ENCODE data around the gene FAM78A. TPM values are rescaled to one million over a fixed set of nuclear protein-coding genes. Genes with fewer than 3 reads are reported as not detected.

FAM78A gene
- total and polyA plus RNA-seq, 2 donors (not counting 1 experiment from before 2014, with no cell fraction given): 42.9 to 58.3 TPM

GRCh38 chr9:131287359-131287758 is 11.0 kb upstream of the FAM78A start:
- H3K4me1 ChIP-seq (ENCODE audit: control insufficient read depth in 2 of 2, insufficient read depth in 2 of 2, low read length in 2 of 2): peaks cover 6 to 12% of the 10 kb centered on the region in 2 donors
- Mint-ChIP-seq H3K4me1 (peaks cover 5% of the 10 kb centered on the region), H3K27me3 (peaks cover under 1% of the 10 kb centered on the region)

GRCh38 chr9:131284856-131285255 is 8.5 kb upstream of the FAM78A start:
- Histone ChIP-seq H2AFZ (ENCODE audit: insufficient read depth, low read depth, low read length, poor library complexity, severe bottlenecking) (no peak overlapping the region), H3K4me1 (ENCODE audit: control insufficient read depth in 2 of 2, insufficient read depth in 2 of 2, low read length in 2 of 2) (peaks cover 10 to 14% of the 10 kb centered on the region in 2 donors), H3K36me3 (replicated peaks in 1 of 2; ENCODE audit: control extremely low read depth in 1 of 2, control insufficient read depth in 1 of 2, extremely low read depth in 1 of 2, insufficient read depth in 2 of 2, low read length in 1 of 2) (no peaks in the 10 kb centered on the region), H3K9ac (ENCODE audit: low read length) (no peak overlapping the region), H3K79me2 (ENCODE audit: control insufficient read depth, insufficient read depth, low read length) (no peaks in the 10 kb centered on the region), H3K27ac (ENCODE audit: low read length in 2 of 2) (no peak overlapping the region), H3K4me3 (ENCODE audit: control extremely low read depth in 1 of 5, extremely low read depth in 1 of 5, insufficient read depth in 1 of 5, low read depth in 2 of 5, low read length in 4 of 5) (no peak overlapping the region), H4K20me1 (ENCODE audit: control insufficient read depth, insufficient read depth, low read length, poor library complexity, severe bottlenecking) (no peaks in the 10 kb centered on the region), H3K4me2 (replicated peaks; ENCODE audit: low read depth, low read length, poor library complexity, severe bottlenecking) (no peak overlapping the region), H3K9me3 (ENCODE audit: control extremely low read depth in 1 of 3, control insufficient read depth in 2 of 3, insufficient read depth in 1 of 3, low read length in 2 of 3) (no peaks in the 10 kb centered on the region), H3K27me3 (replicated peaks in 1 of 4; ENCODE audit: control extremely low read depth in 1 of 4, control insufficient read depth in 3 of 4, insufficient read depth in 4 of 4, low read length in 3 of 4) (peaks cover 0 to 17% (median 5%) of the 10 kb centered on the region in 4 experiments)
- no peak overlapping the region for H3K27ac Mint-ChIP-seq
- CTCF ChIA-PET: interaction anchor here (1.1 kb wide), 1 partner anchor 109 kb away, joined by 3 read pairs; no protein-coding TSS in a partner anchor
- no peak for ATAC-seq (ENCODE audit: low read depth)
- no peaks in the 10 kb centered on the region for H3K9me3 Mint-ChIP-seq (ENCODE audit: insufficient read depth)
- no peak overlapping the region for H3K4me3 Mint-ChIP-seq
- 90% methylated on average over 6 of the region's 6 CpGs for WGBS (ENCODE audit: insufficient coverage)
- peaks cover 11% of the 10 kb centered on the region for H3K4me1 Mint-ChIP-seq
- intact Hi-C loops (cut with micrococcal nuclease): no loop called here
- TF ChIP-seq CTCF (IDR thresholded peaks at IDR 0.05) (no peak), EZH2 (IDR thresholded peaks at IDR 0.05; ENCODE audit: borderline replicate concordance, insufficient read depth, low read depth, low read length, poor library complexity, severe bottlenecking) (no peak)
- POLR2A ChIA-PET: no interaction called here
- DNase-seq: no peak
- H3K27me3 Mint-ChIP-seq: peaks cover 10% of the 10 kb centered on the region

More at GRCh38 chr9:131287359-131287758, 11.0 kb upstream of the FAM78A start:
- Histone ChIP-seq H2AFZ (ENCODE audit: insufficient read depth, low read depth, low read length, poor library complexity, severe bottlenecking) (no peak overlapping the region), H3K9me3 (ENCODE audit: control extremely low read depth in 1 of 3, control insufficient read depth in 2 of 3, insufficient read depth in 1 of 3, low read length in 2 of 3) (no peaks in the 10 kb centered on the region), H3K4me3 (ENCODE audit: control extremely low read depth in 1 of 5, extremely low read depth in 1 of 5, insufficient read depth in 1 of 5, low read depth in 2 of 5, low read length in 4 of 5) (no peak overlapping the region), H3K9ac (ENCODE audit: low read length) (no peak overlapping the region), H3K4me2 (replicated peaks; ENCODE audit: low read depth, low read length, poor library complexity, severe bottlenecking) (no peak overlapping the region), H3K27me3 (replicated peaks in 1 of 4; ENCODE audit: control extremely low read depth in 1 of 4, control insufficient read depth in 3 of 4, insufficient read depth in 4 of 4, low read length in 3 of 4) (peaks cover 0 to 4% (median under 1%) of the 10 kb centered on the region in 4 experiments), H3K36me3 (replicated peaks in 1 of 2; ENCODE audit: control extremely low read depth in 1 of 2, control insufficient read depth in 1 of 2, extremely low read depth in 1 of 2, insufficient read depth in 2 of 2, low read length in 1 of 2) (no peaks in the 10 kb centered on the region), H4K20me1 (ENCODE audit: control insufficient read depth, insufficient read depth, low read length, poor library complexity, severe bottlenecking) (no peaks in the 10 kb centered on the region), H3K27ac (ENCODE audit: low read length in 2 of 2) (no peak overlapping the region), H3K79me2 (ENCODE audit: control insufficient read depth, insufficient read depth, low read length) (no peaks in the 10 kb centered on the region)
- H3K27ac Mint-ChIP-seq: no peak overlapping the region
- CTCF ChIA-PET: interaction anchor here (1.0 kb wide), 1 partner anchor 31 kb away, joined by 3 read pairs; no protein-coding TSS in a partner anchor
- 87% methylated on average over 5 of the region's 6 CpGs for WGBS (ENCODE audit: insufficient coverage)
- intact Hi-C loops (cut with micrococcal nuclease): no loop called here
- H3K4me3 Mint-ChIP-seq: no peak overlapping the region
- POLR2A ChIA-PET: no interaction called here
- DNase-seq (no peak), ATAC-seq (ENCODE audit: low read depth) (no peak)
- H3K9me3 Mint-ChIP-seq (ENCODE audit: insufficient read depth): no peaks in the 10 kb centered on the region
- no peak for TF ChIP-seq CTCF (IDR thresholded peaks at IDR 0.05)
- TF ChIP-seq EZH2 (IDR thresholded peaks at IDR 0.05; ENCODE audit: borderline replicate concordance, insufficient read depth, low read depth, low read length, poor library complexity, severe bottlenecking): no peak

Data from B cell (primary cell).